CD4-positive, alpha-beta memory T cell (primary cell): Measurements from ENCODE around the gene EXOC6B. TPM values are rescaled to one million over a fixed set of nuclear protein-coding genes. Genes with fewer than 3 reads are reported as not detected.
A peak's percentile ranks its signal among the peaks of the same experiment; 100 is the strongest.

ENCODE experiments used
- CTCF ChIA-PET: fragments of 350-600 bp; sonication (Branson Sonifier 250); formaldehyde crosslinking; loops from one replicate; lab custom pipeline; 2021; ENCODE audit warnings: inconsistent platforms; ENCODE audit not compliant: partially characterized antibody; lab: Charles Lee
- POLR2A ChIA-PET: fragments of 350-600 bp; sonication (Branson Sonifier 250); formaldehyde crosslinking; loops from one replicate; lab custom pipeline; 2021; ENCODE audit not compliant: partially characterized antibody; lab: Charles Lee
- DNase-seq, 5 donors: peaks; one replicate each; pipeline versions ENCODE4 v3.0.0 to v3.0.0-alpha.2; 2020 to 2022; ENCODE audit warnings: mixed read lengths in 1 of 5
- H3K27ac ChIP-seq: one replicate; pipeline ENCODE4 v1.7.0; 2013; ENCODE audit warnings: low read depth, low read length
- H3K27me3 ChIP-seq: 2 replicates; pipeline ENCODE4 v1.7.0; 2013; ENCODE audit warnings: mild to moderate bottlenecking, low read length, moderate library complexity; ENCODE audit not compliant: insufficient read depth
- H3K36me3 ChIP-seq: 2 replicates; pipeline ENCODE4 v1.7.0; 2013; ENCODE audit warnings: mild to moderate bottlenecking, low read length, moderate library complexity; ENCODE audit not compliant: insufficient read depth
- H3K4me1 ChIP-seq: 2 replicates; pipeline ENCODE4 v1.7.0; 2013; ENCODE audit warnings: mild to moderate bottlenecking, low read length, moderate library complexity; ENCODE audit not compliant: insufficient read depth
- H3K4me3 ChIP-seq, 2 donors: one replicate each; pipeline ENCODE4 v1.7.0; 2013; ENCODE audit warnings: low read length in 2 of 2, mild to moderate bottlenecking in 1 of 2
- H3K9me3 ChIP-seq, 2 donors: one replicate each; pipeline ENCODE4 v1.7.0; 2013; ENCODE audit warnings: low read length in 2 of 2, control low read depth in 1 of 2; ENCODE audit not compliant: control insufficient read depth in 1 of 2
- H3K27ac Mint-ChIP-seq, 7 donors: one replicate each; pipeline ENCODE4 v1.8.0; 2020 to 2021; ENCODE audit warnings: mixed read lengths in 7 of 7, mild to moderate bottlenecking in 6 of 7, inconsistent platforms in 3 of 7, moderate library complexity in 3 of 7
- H3K27me3 Mint-ChIP-seq, 2 donors: one replicate each; pipeline ENCODE4 v1.8.0; 2020 to 2021; ENCODE audit warnings: mixed read lengths in 2 of 2
- H3K36me3 Mint-ChIP-seq, 2 donors: one replicate each; pipeline ENCODE4 v1.8.0; 2020 to 2021; ENCODE audit warnings: mixed read lengths in 2 of 2, inconsistent platforms in 1 of 2, mild to moderate bottlenecking in 1 of 2
- H3K4me1 Mint-ChIP-seq, 4 donors: one replicate each; pipeline ENCODE4 v1.8.0; 2020 to 2021; ENCODE audit warnings: mixed read lengths in 4 of 4, mild to moderate bottlenecking in 1 of 4
- H3K4me3 Mint-ChIP-seq, 8 donors: one replicate each; pipeline ENCODE4 v1.8.0; 2020 to 2021; ENCODE audit warnings: mixed read lengths in 8 of 8, mild to moderate bottlenecking in 7 of 8, moderate library complexity in 6 of 8, inconsistent platforms in 3 of 8
- H3K9me3 Mint-ChIP-seq, 8 donors: one replicate each; pipeline ENCODE4 v1.8.0; 2020 to 2021; ENCODE audit warnings: mixed read lengths in 8 of 8, mild to moderate bottlenecking in 5 of 8, inconsistent platforms in 3 of 8, moderate library complexity in 1 of 8
- intact Hi-C: fragments of 100-400 bp; cut with micrococcal nuclease; formaldehyde crosslinking; loops from one replicate; pipeline ENCODE4 v1.15.1; 2023
- polyA plus RNA-seq, 2 donors: library from polyadenylated mRNA; unstranded; fragments of 300-500 nt; fragmentation: Illumina TruSeq; gene quantifications; one replicate each; pipeline ENCODE4 v1.2.3, GENCODE V29; 2021
- total RNA-seq, 2 experiments: library from RNA; stranded (reverse); gene quantifications; one replicate each; pipeline ENCODE4 v1.2.3, GENCODE V29; 2021

EXOC6B gene
- total and polyA plus RNA-seq, 4 experiments from 2014 or later, result 1.3 to 19.8 (median 10.7) TPM

GRCh38 chr2:72859831-72860262 lies 34.0 kb upstream of the EXOC6B start:
- peak; percentile 44 to 57 (median 51) for DNase-seq
- no peaks in the 10 kb centered on the region for H3K36me3 ChIP-seq
- Mint-ChIP-seq H3K27me3 (peaks cover 31 to 52% of the 10 kb centered on the region in 2 donors), H3K27ac (peak overlapping the region in 1 of 7 donors; percentile 33), H3K9me3 (no peaks in the 10 kb centered on the region), H3K4me3 (no peak overlapping the region), H3K36me3 (no peaks in the 10 kb centered on the region), H3K4me1 (peaks cover 5 to 9% (median 8%) of the 10 kb centered on the region in 4 donors)
- H3K27ac ChIP-seq, result no peak overlapping the region
- H3K4me1 ChIP-seq, result peaks cover 8% of the 10 kb centered on the region
- H3K27me3 ChIP-seq, result peaks cover 12% of the 10 kb centered on the region
- POLR2A ChIA-PET, result no interaction called here
- intact Hi-C loops, result loop anchor here (1.0 to 5.0 kb wide), 3 partner anchors 35 to 1313 kb away; no protein-coding TSS in a partner anchor
- CTCF ChIA-PET, result interaction anchor here (0.6 to 5.7 kb wide), 25 partner anchors 8 to 1561 kb away, joined by 3 to 65 read pairs (median 3); no protein-coding TSS in a partner anchor
- no peak overlapping the region for H3K4me3 ChIP-seq
- no peaks in the 10 kb centered on the region for H3K9me3 ChIP-seq

DNA sequence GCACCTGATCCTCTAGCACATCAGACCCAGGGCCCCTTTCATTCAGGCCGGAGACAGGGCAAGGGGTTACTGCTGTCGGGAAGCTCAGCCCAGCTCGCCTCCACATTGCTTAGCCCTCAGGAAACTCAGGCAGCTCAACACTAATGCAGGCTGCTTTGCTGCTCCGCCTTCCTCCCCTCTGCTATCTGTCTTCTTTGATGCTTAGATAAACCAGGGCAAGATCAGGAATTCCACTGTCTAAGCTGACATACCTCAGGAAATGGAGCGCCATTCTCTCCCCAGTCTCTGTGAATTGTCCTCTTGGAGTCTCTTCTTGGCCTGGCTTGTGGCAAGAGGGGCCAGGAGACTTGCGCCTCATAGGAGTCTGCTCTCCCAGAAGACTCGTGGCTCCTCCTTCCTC lies 25.5 kb upstream of the EXOC6B start:
- Mint-ChIP-seq H3K4me1 (no peaks in the 10 kb centered on the region), H3K9me3 (no peaks in the 10 kb centered on the region), H3K4me3 (no peak overlapping the region), H3K36me3 (no peaks in the 10 kb centered on the region), H3K27ac (no peak overlapping the region), H3K27me3 (peaks cover 21 to 34% of the 10 kb centered on the region in 2 donors)
- Histone ChIP-seq H3K27ac (no peak overlapping the region), H3K4me3 (no peak overlapping the region), H3K9me3 (no peaks in the 10 kb centered on the region), H3K4me1 (no peaks in the 10 kb centered on the region), H3K36me3 (no peaks in the 10 kb centered on the region), H3K27me3 (no peaks in the 10 kb centered on the region)
- intact Hi-C loops, result no loop called here
- CTCF ChIA-PET, result interaction anchor here (0.7 kb wide), 1 partner anchor 9 kb away, joined by 3 read pairs; no protein-coding TSS in a partner anchor
- POLR2A ChIA-PET, result no interaction called here
- no peak for DNase-seq

DNA sequence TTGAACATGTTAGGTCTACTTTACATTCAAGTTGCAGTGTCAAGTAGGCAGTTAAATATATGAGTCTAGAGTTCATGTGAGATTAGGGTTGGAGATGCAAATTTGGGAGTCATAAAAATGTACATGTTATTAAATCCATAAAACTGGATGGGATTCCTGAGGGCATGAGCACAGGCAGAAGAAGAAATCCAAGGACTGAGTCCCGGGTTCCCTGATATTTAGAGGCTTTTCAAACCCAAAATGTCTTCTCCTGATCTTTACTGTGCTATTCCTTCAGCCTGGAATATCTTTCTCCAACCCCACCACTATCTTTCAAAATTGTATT lies 23.3 kb upstream of the EXOC6B start:
- Mint-ChIP-seq H3K9me3 (no peaks in the 10 kb centered on the region), H3K27me3 (peaks cover 15 to 24% of the 10 kb centered on the region in 2 donors)

DNA sequence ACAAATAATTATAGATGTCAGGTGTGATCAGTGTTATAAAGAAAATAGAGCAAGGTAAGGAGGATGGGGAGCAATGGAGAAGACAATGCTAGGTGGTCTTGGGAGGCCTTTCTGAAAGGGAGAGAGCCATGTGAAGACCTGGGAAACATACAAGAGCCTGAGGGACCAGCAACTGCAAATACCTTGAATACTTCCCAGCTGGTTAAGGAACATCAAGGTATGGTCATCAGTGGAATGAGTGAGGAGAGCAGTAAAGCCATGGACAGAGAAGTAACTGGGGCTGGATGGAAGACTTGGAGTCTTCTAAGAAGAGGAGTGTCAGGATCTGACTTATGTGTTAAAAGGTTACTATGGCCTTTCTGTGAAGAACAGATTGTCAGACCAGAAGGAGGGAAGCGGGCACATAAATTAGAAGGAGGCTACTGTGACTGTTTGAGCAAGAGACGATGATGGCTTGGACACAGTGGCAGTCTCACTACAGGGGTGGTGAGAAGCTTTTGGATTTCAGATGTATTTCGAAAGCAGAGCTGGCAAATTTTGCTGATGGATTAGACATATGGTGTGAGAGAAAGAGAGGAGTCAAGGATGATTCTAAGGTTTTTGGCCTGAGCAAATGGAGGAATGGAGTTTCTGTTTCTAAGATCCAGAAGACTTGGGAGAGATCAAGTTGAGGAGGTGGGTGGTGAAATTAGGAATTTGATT lies 22.8 kb upstream of the EXOC6B start:
- ChIA-PET POLR2A (no interaction called here), CTCF (no interaction called here)
- no peaks in the 10 kb centered on the region for H3K4me1 Mint-ChIP-seq
- intact Hi-C loops, result no loop called here
- H3K27me3 ChIP-seq, result no peaks in the 10 kb centered on the region
- H3K36me3 ChIP-seq, result no peaks in the 10 kb centered on the region
- no peak overlapping the region for H3K4me3 ChIP-seq
- no peaks in the 10 kb centered on the region for H3K9me3 ChIP-seq
- no peaks in the 10 kb centered on the region for H3K36me3 Mint-ChIP-seq
- H3K27ac ChIP-seq, result no peak overlapping the region
- H3K27me3 Mint-ChIP-seq, result peaks cover 14 to 22% of the 10 kb centered on the region in 2 donors
- H3K27ac Mint-ChIP-seq, result no peak overlapping the region
- H3K9me3 Mint-ChIP-seq, result peaks cover 0 to under 1% (median 0%) of the 10 kb centered on the region in 8 donors
- DNase-seq, result no peak
- no peaks in the 10 kb centered on the region for H3K4me1 ChIP-seq
- H3K4me3 Mint-ChIP-seq, result no peak overlapping the region

More for the DNA sequence above, 23.3 kb upstream of the EXOC6B start:
- no peaks in the 10 kb centered on the region for H3K9me3 ChIP-seq
- no peak for DNase-seq
- no peak overlapping the region for H3K4me3 ChIP-seq
- H3K36me3 ChIP-seq, result no peaks in the 10 kb centered on the region
- H3K27me3 ChIP-seq, result no peaks in the 10 kb centered on the region
- H3K27ac Mint-ChIP-seq, result no peak overlapping the region
- H3K36me3 Mint-ChIP-seq, result no peaks in the 10 kb centered on the region
- H3K27ac ChIP-seq, result no peak overlapping the region
- no peaks in the 10 kb centered on the region for H3K4me1 Mint-ChIP-seq
- CTCF ChIA-PET, result interaction anchor here (1.0 kb wide), 1 partner anchor 12 kb away, joined by 3 read pairs; no protein-coding TSS in a partner anchor
- no peaks in the 10 kb centered on the region for H3K4me1 ChIP-seq
- intact Hi-C loops, result no loop called here
- no peak overlapping the region for H3K4me3 Mint-ChIP-seq
- POLR2A ChIA-PET, result no interaction called here

GRCh38 chr2:72847534-72848315 lies 21.9 kb upstream of the EXOC6B start:
- Histone ChIP-seq H3K27me3 (no peaks in the 10 kb centered on the region), H3K4me3 (no peak overlapping the region), H3K27ac (no peak overlapping the region), H3K4me1 (no peaks in the 10 kb centered on the region), H3K36me3 (no peaks in the 10 kb centered on the region), H3K9me3 (no peaks in the 10 kb centered on the region)
- ChIA-PET CTCF (interaction anchor here (1.0 to 1.4 kb wide), 2 partner anchors 10 to 16 kb away, joined by 4 to 8 read pairs; no protein-coding TSS in a partner anchor), POLR2A (no interaction called here)
- Mint-ChIP-seq H3K4me3 (no peak overlapping the region), H3K27ac (no peak overlapping the region), H3K9me3 (peaks cover 0 to 2% (median 0%) of the 10 kb centered on the region in 8 donors), H3K36me3 (no peaks in the 10 kb centered on the region), H3K27me3 (peaks cover 16 to 17% of the 10 kb centered on the region in 2 donors), H3K4me1 (no peaks in the 10 kb centered on the region)
- intact Hi-C loops, result no loop called here
- no peak for DNase-seq

DNA sequence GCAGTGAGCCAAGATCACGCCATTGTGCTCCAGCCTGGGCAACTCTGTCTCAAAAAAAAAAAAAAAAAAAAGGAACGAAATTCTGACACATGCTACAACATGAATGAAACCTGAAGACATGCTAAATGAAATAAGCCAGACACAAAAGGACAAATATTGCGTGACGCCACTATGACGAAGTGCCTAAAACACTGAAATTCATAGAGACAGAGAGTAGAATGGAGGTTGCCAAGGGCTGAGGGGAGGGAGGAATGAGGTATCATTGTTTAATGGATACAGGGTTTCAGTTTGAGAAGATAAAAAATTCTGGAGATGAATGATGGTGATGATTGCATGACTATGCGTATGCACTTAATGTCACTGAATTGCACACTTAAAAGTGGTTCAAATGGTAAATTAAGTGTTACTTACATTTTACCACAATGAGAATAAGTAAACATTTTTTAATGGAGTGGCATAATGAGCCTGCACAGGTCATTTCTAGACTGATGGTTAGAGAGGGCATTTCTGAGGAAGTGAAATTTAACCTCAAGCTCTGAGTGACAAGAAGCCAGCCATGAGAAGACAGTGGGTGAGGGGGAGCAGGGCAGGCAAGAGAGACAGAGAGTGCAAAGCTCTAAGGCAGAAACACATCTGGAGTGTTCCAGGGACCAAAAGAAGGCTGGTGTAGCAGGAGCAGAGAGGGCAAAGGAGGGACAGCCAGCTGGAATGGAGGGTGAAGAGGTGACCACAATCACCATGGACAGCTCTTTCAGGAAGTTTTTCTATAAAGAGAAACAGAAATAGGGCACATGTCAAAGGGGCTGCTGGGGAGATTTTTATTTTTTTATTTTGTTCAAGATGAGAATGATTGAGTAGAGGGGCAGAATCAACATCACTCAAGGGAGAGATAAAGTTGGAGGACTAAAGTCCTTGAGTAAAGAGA lies 20.6 kb upstream of the EXOC6B start:
- Histone ChIP-seq H3K36me3 (no peaks in the 10 kb centered on the region), H3K27ac (no peak overlapping the region), H3K4me1 (no peaks in the 10 kb centered on the region), H3K9me3 (no peaks in the 10 kb centered on the region), H3K4me3 (no peak overlapping the region), H3K27me3 (no peaks in the 10 kb centered on the region)
- H3K4me3 Mint-ChIP-seq, result no peak overlapping the region
- CTCF ChIA-PET, result interaction anchor here (1.0 to 1.4 kb wide), 2 partner anchors 11 to 17 kb away, joined by 4 to 8 read pairs; no protein-coding TSS in a partner anchor
- DNase-seq, result no peak
- intact Hi-C loops, result no loop called here
- no peaks in the 10 kb centered on the region for H3K4me1 Mint-ChIP-seq
- H3K36me3 Mint-ChIP-seq, result no peaks in the 10 kb centered on the region
- peaks cover 0 to 2% (median 0%) of the 10 kb centered on the region in 8 donors for H3K9me3 Mint-ChIP-seq
- peaks cover 13 to 24% of the 10 kb centered on the region in 2 donors for H3K27me3 Mint-ChIP-seq
- POLR2A ChIA-PET, result interaction anchor here (0.7 kb wide), 1 partner anchor 578 kb away, joined by 3 read pairs; no protein-coding TSS in a partner anchor
- no peak overlapping the region for H3K27ac Mint-ChIP-seq
